SK-N-SH (cell line): ENCODE results near the gene BIRC5. TPM values are rescaled to one million over a fixed set of nuclear protein-coding genes. Genes with fewer than 3 reads are reported as not detected.

Source experiments
- CTCF ChIA-PET: fragments of 300-600, 350-600 bp; formaldehyde crosslinking; extraction: SDS; loops from one replicate; lab custom pipeline; 2021; lab: Yijun Ruan, JAX
- POLR2A ChIA-PET: fragments of 350-600 bp; sonication (Branson Sonifier 250); formaldehyde crosslinking; extraction: SDS; loops from one replicate; lab custom pipeline; 2020; ENCODE audit warnings: antibody characterized with exemption, inconsistent platforms; lab: Yijun Ruan, JAX
- DNase-seq: peaks from one replicate; pipeline ENCODE4 v3.0.0; 2012
- H2AFZ ChIP-seq: fragments of 200-600 bp; sonication (generic); 2 replicates; pipeline ENCODE4 v1.8.1; 2016; ENCODE audit warnings: antibody characterized with exemption, mild to moderate bottlenecking, low read depth
- H3F3A ChIP-seq: fragments of 200-600 bp; sonication (generic); replicated peaks from 2 replicates; pipeline ENCODE3; 2016; ENCODE audit warnings: antibody characterized with exemption, mild to moderate bottlenecking; ENCODE audit not compliant: insufficient read depth
- H3K27ac ChIP-seq, 2 experiments: fragments of 200-500 bp in 1 of 2; fragments of 200-600 bp in 1 of 2; sonication (Bioruptor generic) in 1 of 2; sonication (generic), shearing (Covaris generic) in 1 of 2; 2 replicates each; pipeline versions ENCODE4 v1.5.1 to v1.6.1; 2014 to 2016; ENCODE audit warnings: low read depth in 2 of 2, inconsistent platforms in 1 of 2, low read length in 1 of 2, mild to moderate bottlenecking in 1 of 2, mixed read lengths in 1 of 2
- H3K27me3 ChIP-seq: fragments of 200-600 bp; sonication (generic), shearing (Covaris generic); 2 replicates; pipeline ENCODE4 v1.6.1; 2016; ENCODE audit warnings: mixed run types; ENCODE audit not compliant: insufficient read depth
- H3K36me3 ChIP-seq, 2 experiments: fragments of 200-500 bp in 1 of 2; fragments of 200-600 bp in 1 of 2; sonication (Bioruptor generic) in 1 of 2; sonication (generic) in 1 of 2; replicated peaks in 1 of 2; 2 replicates each; pipeline versions ENCODE3 to v1.5.1; 2014 to 2016; ENCODE audit warnings: low read length in 1 of 2, mild to moderate bottlenecking in 1 of 2; ENCODE audit not compliant: insufficient read depth in 2 of 2, control insufficient read depth in 1 of 2
- H3K4me1 ChIP-seq, 2 experiments: fragments of 200-500 bp in 1 of 2; fragments of 200-600 bp in 1 of 2; sonication (Bioruptor generic) in 1 of 2; sonication (generic), shearing (Covaris generic) in 1 of 2; 2 replicates each; pipeline versions ENCODE4 v1.5.1 to v1.6.1; 2014 to 2016; ENCODE audit warnings: low read depth in 1 of 2, low read length in 1 of 2, mixed run types in 1 of 2; ENCODE audit not compliant: insufficient read depth in 2 of 2, control insufficient read depth in 1 of 2
- H3K4me2 ChIP-seq: fragments of 200-600 bp; sonication (generic), shearing (Covaris generic); 2 replicates; pipeline ENCODE4 v1.6.1; 2017; ENCODE audit warnings: mixed run types
- H3K4me3 ChIP-seq, 2 experiments: fragments of 200-500 bp in 1 of 2; fragments of 200-600 bp in 1 of 2; sonication (Bioruptor generic) in 1 of 2; sonication (generic), shearing (Covaris generic) in 1 of 2; 2 replicates each; pipeline versions ENCODE4 v1.5.1 to v1.8.1; 2014 to 2016; ENCODE audit warnings: low read depth in 2 of 2, inconsistent platforms in 1 of 2, low read length in 1 of 2, mild to moderate bottlenecking in 1 of 2, mixed read lengths in 1 of 2, moderate library complexity in 1 of 2
- H3K79me2 ChIP-seq: fragments of 200-600 bp; sonication (generic); 2 replicates; pipeline ENCODE4 v1.8.1; 2017; ENCODE audit warnings: mild to moderate bottlenecking; ENCODE audit not compliant: insufficient read depth
- H3K9ac ChIP-seq: fragments of 200-600 bp; sonication (generic); 2 replicates; pipeline ENCODE4 v1.6.1; 2017; ENCODE audit warnings: mixed run types
- H3K9me2 ChIP-seq: fragments of 200-600 bp; sonication (generic); 2 replicates; pipeline ENCODE4 v1.6.1; 2017; ENCODE audit warnings: mixed run types
- H3K9me3 ChIP-seq: fragments of 200-600 bp; sonication (generic); 2 replicates; pipeline ENCODE4 v1.6.1; 2017; ENCODE audit warnings: mixed run types, mild to moderate bottlenecking, moderate library complexity
- H4K20me1 ChIP-seq: fragments of 200-600 bp; sonication (generic); 2 replicates; pipeline ENCODE4 v1.6.1; 2017; ENCODE audit warnings: mild to moderate bottlenecking, mixed run types; ENCODE audit not compliant: insufficient read depth
- CHD2 ChIP-seq: fragments of 150-350 bp; IDR thresholded peaks from 2 replicates; pipeline ENCODE4 v1.6.1; 2018; ENCODE audit warnings: low read length; ENCODE audit not compliant: partially characterized antibody
- EP300 ChIP-seq, 2 experiments: IDR thresholded peaks; 2 replicates each; pipeline versions ENCODE4 v1.4.0 to v1.6.1; 2012; ENCODE audit warnings: borderline replicate concordance in 1 of 2, low read depth in 1 of 2, low read length in 1 of 2
- FOXJ3 ChIP-seq: sonication (generic); formaldehyde crosslinking; IDR thresholded peaks from 2 replicates; pipeline ENCODE4 v1.5.1; 2020; ENCODE audit warnings: mild to moderate bottlenecking, missing genetic modification reagents
- FOXM1 ChIP-seq: IDR thresholded peaks from 2 replicates; pipeline ENCODE4 v1.4.0; 2012; ENCODE audit warnings: low read depth, mild to moderate bottlenecking
- GABPA ChIP-seq: IDR thresholded peaks from 2 replicates; pipeline ENCODE4 v1.4.0; 2012; ENCODE audit warnings: low read depth, mild to moderate bottlenecking
- GATA2 ChIP-seq: sonication (generic); formaldehyde crosslinking; IDR thresholded peaks from 2 replicates; pipeline ENCODE4 v1.5.0; 2020; ENCODE audit warnings: mild to moderate bottlenecking, missing genetic modification reagents
- MEF2A ChIP-seq: IDR thresholded peaks from 2 replicates; pipeline ENCODE4 v1.4.0; 2012; ENCODE audit warnings: low read depth, borderline replicate concordance
- MXI1 ChIP-seq: IDR thresholded peaks from 2 replicates; pipeline ENCODE4 v1.6.1; 2012; ENCODE audit warnings: mild to moderate bottlenecking, low read depth, low read length, improper control_type of control experiment
- NFIC ChIP-seq: IDR thresholded peaks from 2 replicates; pipeline ENCODE4 v1.4.0; 2012; ENCODE audit warnings: borderline replicate concordance
- NRF1 ChIP-seq: IDR thresholded peaks from 2 replicates; pipeline ENCODE4 v1.6.1; 2012; ENCODE audit warnings: low read depth, mild to moderate bottlenecking, low read length
- RAD21 ChIP-seq: IDR thresholded peaks from 2 replicates; pipeline ENCODE4 v1.6.1; 2012; ENCODE audit warnings: mild to moderate bottlenecking, low read length
- RCOR1 ChIP-seq: fragments of 150-350 bp; IDR thresholded peaks from 2 replicates; pipeline ENCODE4 v1.6.1; 2017; ENCODE audit warnings: antibody characterized with exemption, low read length
- RFX5 ChIP-seq: IDR thresholded peaks from 2 replicates; pipeline ENCODE4 v1.6.1; 2012; ENCODE audit warnings: mild to moderate bottlenecking, improper control_type of control experiment, low read length
- SMC3 ChIP-seq: IDR thresholded peaks from 2 replicates; pipeline ENCODE4 v1.6.1; 2012; ENCODE audit warnings: low read depth, low read length, improper control_type of control experiment
- TAF1 ChIP-seq: IDR thresholded peaks from 2 replicates; pipeline ENCODE4 v1.6.1; 2012; ENCODE audit warnings: low read depth, mild to moderate bottlenecking, low read length, moderate library complexity, borderline replicate concordance
- TEAD4 ChIP-seq: IDR thresholded peaks from 2 replicates; pipeline ENCODE4 v1.4.0; 2012; ENCODE audit warnings: mild to moderate bottlenecking, borderline replicate concordance; ENCODE audit not compliant: insufficient read depth
- YY1 ChIP-seq: IDR thresholded peaks from 2 replicates; pipeline ENCODE4 v1.4.0; 2012; ENCODE audit warnings: low read depth, mild to moderate bottlenecking
- WGBS: methylation state at CpG from one replicate; pipeline ENCODE4 v1.1.6; 2017; ENCODE audit warnings: low lambda C conversion rate; 5-methylcytosine and 5-hydroxymethylcytosine counted together
- polyA plus RNA-seq, 3 experiments: library from polyadenylated mRNA; depleted of rRNA; stranded (reverse); fragments of >200 nt; gene quantifications; 2 replicates each; pipeline ENCODE4 v1.2.3, GENCODE V29; 2012
- TF ChIP-seq, protein P1 (sequence below): IDR thresholded peaks from 2 replicates; pipeline ENCODE4; 2012
- TF ChIP-seq, protein P2 (sequence below): IDR thresholded peaks from 2 replicates; pipeline ENCODE4 v1.4.0; 2012; ENCODE audit warnings: low read depth, borderline replicate concordance
- TF ChIP-seq, protein P3 (sequence below): IDR thresholded peaks from 2 replicates; pipeline ENCODE4 v1.4.0; 2012; ENCODE audit warnings: low read depth
- TF ChIP-seq, protein P4 (sequence below): fragments of 200-600 bp; sonication (generic); IDR thresholded peaks from 2 replicates; pipeline ENCODE4 v1.6.1; 2017; ENCODE audit warnings: antibody characterized with exemption, mild to moderate bottlenecking, moderate library complexity

The BIRC5 gene
- polyA plus RNA-seq, 1 of the 3 experiments (the other 2 are of a cell fraction): 31.4 TPM

DNA sequence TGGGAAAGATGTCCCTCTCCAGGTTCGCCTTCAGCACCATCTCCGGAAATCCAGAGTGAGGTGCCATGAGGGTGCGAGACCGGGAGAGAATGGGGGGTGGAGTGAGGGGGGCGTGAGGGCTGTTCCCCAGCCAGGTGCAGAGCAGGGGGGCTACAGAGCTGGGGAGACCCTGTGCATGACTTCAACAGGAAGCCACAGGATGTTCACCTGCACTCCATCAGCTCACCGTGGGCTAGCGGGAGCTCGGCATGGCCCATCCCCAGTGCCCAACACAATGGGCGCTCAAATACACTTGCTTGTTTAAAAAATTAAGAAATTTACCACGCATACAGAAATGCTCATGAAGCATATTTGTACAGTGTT lies 45.1 kb downstream of the BIRC5 start (continued):
- no peak for TF ChIP-seq GABPA
- TF ChIP-seq NRF1: no peak
- TF ChIP-seq MXI1: no peak
- TF ChIP-seq, protein P1, sequence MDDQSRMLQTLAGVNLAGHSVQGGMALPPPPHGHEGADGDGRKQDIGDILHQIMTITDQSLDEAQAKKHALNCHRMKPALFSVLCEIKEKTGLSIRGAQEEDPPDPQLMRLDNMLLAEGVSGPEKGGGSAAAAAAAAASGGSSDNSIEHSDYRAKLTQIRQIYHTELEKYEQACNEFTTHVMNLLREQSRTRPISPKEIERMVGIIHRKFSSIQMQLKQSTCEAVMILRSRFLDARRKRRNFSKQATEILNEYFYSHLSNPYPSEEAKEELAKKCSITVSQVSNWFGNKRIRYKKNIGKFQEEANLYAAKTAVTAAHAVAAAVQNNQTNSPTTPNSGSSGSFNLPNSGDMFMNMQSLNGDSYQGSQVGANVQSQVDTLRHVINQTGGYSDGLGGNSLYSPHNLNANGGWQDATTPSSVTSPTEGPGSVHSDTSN: no peak
- TF ChIP-seq, all 33 proteins: peak for 0

DNA sequence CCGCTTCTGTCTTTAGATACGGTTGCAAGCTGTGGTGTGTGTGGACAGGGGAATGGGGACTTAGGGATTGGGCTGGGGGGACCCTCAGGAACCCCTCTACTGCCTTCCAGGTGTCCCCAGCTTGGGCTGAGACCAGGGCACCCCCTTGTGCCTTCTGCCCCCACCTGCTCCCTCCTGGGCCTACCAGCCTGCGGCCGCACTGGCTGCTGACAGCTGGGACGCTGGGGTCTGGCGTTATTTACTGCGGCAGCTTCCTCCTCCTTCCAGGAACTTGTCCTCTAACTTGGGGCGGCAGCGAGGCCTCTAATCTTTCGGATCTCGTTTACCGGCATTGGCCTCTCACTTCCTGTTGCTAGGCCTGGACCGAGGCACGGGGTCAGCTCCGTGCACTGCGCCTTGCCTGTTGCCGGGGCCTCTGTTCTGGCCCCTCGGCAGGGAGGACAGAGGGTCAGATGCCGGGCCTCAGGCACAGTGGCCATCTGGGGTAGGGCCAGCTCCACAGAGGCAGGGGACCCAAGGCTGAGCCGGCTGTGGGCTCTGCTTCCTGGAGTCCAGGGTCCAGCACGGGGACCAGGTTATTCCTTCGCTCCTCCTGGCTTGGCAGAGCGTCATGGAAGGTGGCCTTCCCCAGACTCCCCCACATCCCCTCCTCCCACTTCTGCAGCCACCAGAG lies 49.1 kb downstream of the BIRC5 start:
- Histone ChIP-seq H3F3A (no peaks in the 10 kb centered on the region), H3K9me3 (no peaks in the 10 kb centered on the region)
- POLR2A ChIA-PET: interaction anchor here (0.7 to 1.9 kb wide), 6 partner anchors 9 to 519 kb away, joined by 3 to 10 read pairs (median 4); partner anchors contain the start of gene CYTH1
- TF ChIP-seq TAF1 (no peak), EP300 (IDR thresholded peaks at IDR 0.05; ENCODE audit: borderline replicate concordance in 1 of 2, low read depth in 1 of 2, low read length in 1 of 2) (peak in 1 of 2 experiments; percentile 91; a peak in 2 of 4 replicates), NFIC (no peak), GATA2 (peak; percentile 89), FOXJ3 (peak; percentile 84), CHD2 (peak; percentile 54), YY1 (no peak), SMC3 (peak; percentile 13; the same call in 1 of the 2 replicates), MEF2A (no peak), RAD21 (no peak; the same call in none of the 2 replicates), RFX5 (peak; percentile 51; the same call in 1 of the 2 replicates), RCOR1 (peak; percentile 47; the same call in 1 of the 2 replicates), MXI1 (peak; percentile 73), FOXM1 (no peak), TEAD4 (no peak)
- TF ChIP-seq, protein P2, sequence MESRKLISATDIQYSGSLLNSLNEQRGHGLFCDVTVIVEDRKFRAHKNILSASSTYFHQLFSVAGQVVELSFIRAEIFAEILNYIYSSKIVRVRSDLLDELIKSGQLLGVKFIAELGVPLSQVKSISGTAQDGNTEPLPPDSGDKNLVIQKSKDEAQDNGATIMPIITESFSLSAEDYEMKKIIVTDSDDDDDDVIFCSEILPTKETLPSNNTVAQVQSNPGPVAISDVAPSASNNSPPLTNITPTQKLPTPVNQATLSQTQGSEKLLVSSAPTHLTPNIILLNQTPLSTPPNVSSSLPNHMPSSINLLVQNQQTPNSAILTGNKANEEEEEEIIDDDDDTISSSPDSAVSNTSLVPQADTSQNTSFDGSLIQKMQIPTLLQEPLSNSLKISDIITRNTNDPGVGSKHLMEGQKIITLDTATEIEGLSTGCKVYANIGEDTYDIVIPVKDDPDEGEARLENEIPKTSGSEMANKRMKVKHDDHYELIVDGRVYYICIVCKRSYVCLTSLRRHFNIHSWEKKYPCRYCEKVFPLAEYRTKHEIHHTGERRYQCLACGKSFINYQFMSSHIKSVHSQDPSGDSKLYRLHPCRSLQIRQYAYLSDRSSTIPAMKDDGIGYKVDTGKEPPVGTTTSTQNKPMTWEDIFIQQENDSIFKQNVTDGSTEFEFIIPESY: no peak
- TF ChIP-seq, protein P3, sequence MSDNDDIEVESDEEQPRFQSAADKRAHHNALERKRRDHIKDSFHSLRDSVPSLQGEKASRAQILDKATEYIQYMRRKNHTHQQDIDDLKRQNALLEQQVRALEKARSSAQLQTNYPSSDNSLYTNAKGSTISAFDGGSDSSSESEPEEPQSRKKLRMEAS: no peak
- TF ChIP-seq, protein P4, sequence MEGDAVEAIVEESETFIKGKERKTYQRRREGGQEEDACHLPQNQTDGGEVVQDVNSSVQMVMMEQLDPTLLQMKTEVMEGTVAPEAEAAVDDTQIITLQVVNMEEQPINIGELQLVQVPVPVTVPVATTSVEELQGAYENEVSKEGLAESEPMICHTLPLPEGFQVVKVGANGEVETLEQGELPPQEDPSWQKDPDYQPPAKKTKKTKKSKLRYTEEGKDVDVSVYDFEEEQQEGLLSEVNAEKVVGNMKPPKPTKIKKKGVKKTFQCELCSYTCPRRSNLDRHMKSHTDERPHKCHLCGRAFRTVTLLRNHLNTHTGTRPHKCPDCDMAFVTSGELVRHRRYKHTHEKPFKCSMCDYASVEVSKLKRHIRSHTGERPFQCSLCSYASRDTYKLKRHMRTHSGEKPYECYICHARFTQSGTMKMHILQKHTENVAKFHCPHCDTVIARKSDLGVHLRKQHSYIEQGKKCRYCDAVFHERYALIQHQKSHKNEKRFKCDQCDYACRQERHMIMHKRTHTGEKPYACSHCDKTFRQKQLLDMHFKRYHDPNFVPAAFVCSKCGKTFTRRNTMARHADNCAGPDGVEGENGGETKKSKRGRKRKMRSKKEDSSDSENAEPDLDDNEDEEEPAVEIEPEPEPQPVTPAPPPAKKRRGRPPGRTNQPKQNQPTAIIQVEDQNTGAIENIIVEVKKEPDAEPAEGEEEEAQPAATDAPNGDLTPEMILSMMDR: no peak
- TF ChIP-seq, all 33 proteins: peak for 8
- Histone ChIP-seq H3K9me2 (no peaks in the 10 kb centered on the region), H3K9ac (no peak overlapping the region), H4K20me1 (no peaks in the 10 kb centered on the region), H3K36me3 (no peaks in the 10 kb centered on the region), H3K79me2 (no peaks in the 10 kb centered on the region), H3K4me3 (no peak overlapping the region), H3K27me3 (no peaks in the 10 kb centered on the region), H3K4me2 (no peak overlapping the region), H3K27ac (peak overlapping the region in 1 of 2 experiments; percentile 95; a peak in 2 of 4 replicates), H2AFZ (peak overlapping the region; percentile 70; the same call in 1 of the 2 replicates), H3K4me1 (peaks cover 4 to 60% of the 10 kb centered on the region in 2 experiments; a peak in 2 of 4 replicates)
- peak; percentile 90 for DNase-seq
- 61% methylated on average over 17 of the region's 23 CpGs for WGBS
- CTCF ChIA-PET: interaction anchor here (1.2 to 6.7 kb wide), 5 partner anchors 12 to 159 kb away, joined by 3 to 60 read pairs (median 3); no protein-coding TSS in a partner anchor
